Mesenchymal stem cell (in vitro differentiated cells and primary cell): ENCODE measurements around the gene GABRD.

Experiments
- DNase-seq: peaks from one replicate; pipeline ENCODE4 v3.0.0-alpha.2; 2013
- H2AFZ ChIP-seq: one replicate; pipeline ENCODE4 v1.6.1; 2013; ENCODE audit warnings: low read depth, mild to moderate bottlenecking, control low read depth, inconsistent platforms, low read length, moderate library complexity
- H2AK5ac ChIP-seq: 2 replicates; pipeline ENCODE4 v1.6.1; 2013; ENCODE audit warnings: low read length, moderate library complexity, mild to moderate bottlenecking, inconsistent platforms; ENCODE audit not compliant: severe bottlenecking
- H2BK120ac ChIP-seq: one replicate; pipeline ENCODE4 v1.6.1; 2013; ENCODE audit warnings: low read depth, mild to moderate bottlenecking, inconsistent platforms, low read length, moderate library complexity
- H2BK12ac ChIP-seq, 2 experiments: one replicate each; pipeline ENCODE4 v1.6.1; 2013; ENCODE audit warnings: inconsistent platforms in 2 of 2, low read length in 2 of 2, mild to moderate bottlenecking in 2 of 2, moderate library complexity in 2 of 2, control low read depth in 1 of 2
- H2BK15ac ChIP-seq: one replicate; pipeline ENCODE4 v1.6.1; 2013; ENCODE audit warnings: mild to moderate bottlenecking, low read depth, inconsistent platforms; ENCODE audit not compliant: poor library complexity, severe bottlenecking
- H2BK5ac ChIP-seq: 2 replicates; pipeline ENCODE4 v1.6.1; 2013; ENCODE audit warnings: low read depth, mild to moderate bottlenecking, low read length, control low read depth, inconsistent platforms; ENCODE audit not compliant: poor library complexity, severe bottlenecking
- H3K14ac ChIP-seq, 2 experiments: one replicate each; pipeline ENCODE4 v1.6.1; 2013; ENCODE audit warnings: inconsistent platforms in 2 of 2, low read length in 2 of 2, control low read depth in 1 of 2, mild to moderate bottlenecking in 1 of 2, moderate library complexity in 1 of 2
- H3K18ac ChIP-seq, 2 experiments: one replicate each; pipeline ENCODE4 v1.6.1; 2013; ENCODE audit warnings: inconsistent platforms in 2 of 2, low read length in 2 of 2, control low read depth in 1 of 2, low read depth in 1 of 2, mild to moderate bottlenecking in 1 of 2
- H3K23ac ChIP-seq, 2 experiments: one replicate each; pipeline ENCODE4 v1.6.1; 2013; ENCODE audit warnings: inconsistent platforms in 2 of 2, low read length in 2 of 2, mild to moderate bottlenecking in 2 of 2, moderate library complexity in 2 of 2, control low read depth in 1 of 2
- H3K27ac ChIP-seq: 2 replicates; pipeline ENCODE4 v1.5.1; 2013; ENCODE audit warnings: mild to moderate bottlenecking, moderate library complexity, low read length, control low read depth, inconsistent platforms; ENCODE audit not compliant: poor library complexity, severe bottlenecking
- H3K27me3 ChIP-seq, 2 experiments: 2 replicates each; pipeline versions ENCODE4 v1.6.1 to v1.7.0; 2013; ENCODE audit warnings: low read length in 2 of 2, mild to moderate bottlenecking in 2 of 2, moderate library complexity in 2 of 2, control low read depth in 1 of 2, inconsistent platforms in 1 of 2; ENCODE audit not compliant: control insufficient read depth in 1 of 2, insufficient read depth in 1 of 2
- H3K36me3 ChIP-seq, 2 experiments: 2 replicates each; pipeline versions ENCODE4 v1.6.1 to v1.7.0; 2013; ENCODE audit warnings: low read length in 2 of 2, control low read depth in 1 of 2, inconsistent platforms in 1 of 2, low read depth in 1 of 2, mild to moderate bottlenecking in 1 of 2; ENCODE audit not compliant: insufficient read depth in 2 of 2, control insufficient read depth in 1 of 2
- H3K4ac ChIP-seq, 2 experiments: one replicate each; pipeline ENCODE4 v1.6.1; 2013; ENCODE audit warnings: inconsistent platforms in 2 of 2, low read length in 2 of 2, mild to moderate bottlenecking in 2 of 2, moderate library complexity in 2 of 2, control low read depth in 1 of 2, low read depth in 1 of 2
- H3K4me1 ChIP-seq: 2 replicates; pipeline ENCODE4 v1.6.1; 2013; ENCODE audit warnings: low read depth, low read length, control low read depth; ENCODE audit not compliant: control insufficient read depth, insufficient read depth
- H3K4me2 ChIP-seq: 2 replicates; pipeline ENCODE4 v1.6.1; 2013; ENCODE audit warnings: low read length, mild to moderate bottlenecking, inconsistent platforms; ENCODE audit not compliant: poor library complexity, severe bottlenecking
- H3K4me3 ChIP-seq, 2 experiments: 2 replicates each; pipeline versions ENCODE4 v1.5.1 to v1.7.0; 2013; ENCODE audit warnings: low read length in 2 of 2, mild to moderate bottlenecking in 2 of 2, control low read depth in 1 of 2, low read depth in 1 of 2; ENCODE audit not compliant: insufficient read depth in 1 of 2
- H3K79me1 ChIP-seq: replicated peaks from 2 replicates; pipeline ENCODE4 v1.6.1; 2013; ENCODE audit warnings: mild to moderate bottlenecking, control low read depth, low read length, inconsistent platforms; ENCODE audit not compliant: poor library complexity, severe bottlenecking
- H3K9ac ChIP-seq: 2 replicates; pipeline ENCODE4 v1.7.0; 2013; ENCODE audit warnings: mild to moderate bottlenecking, low read length, moderate library complexity
- H3K9me3 ChIP-seq: 2 replicates; pipeline ENCODE4 v1.7.0; 2013; ENCODE audit warnings: mild to moderate bottlenecking, low read length; ENCODE audit not compliant: control insufficient read depth
- H4K8ac ChIP-seq: one replicate; pipeline ENCODE4 v1.6.1; 2013; ENCODE audit warnings: inconsistent platforms, mild to moderate bottlenecking, low read length, moderate library complexity
- H4K91ac ChIP-seq: one replicate; pipeline ENCODE4 v1.6.1; 2013; ENCODE audit warnings: mild to moderate bottlenecking, low read length, inconsistent platforms
- WGBS: methylation state at CpG from one replicate; pipeline ENCODE4 v1.1.7; 2013; ENCODE audit warnings: mixed read lengths; 5-methylcytosine and 5-hydroxymethylcytosine counted together

Gene GABRD

DNA sequence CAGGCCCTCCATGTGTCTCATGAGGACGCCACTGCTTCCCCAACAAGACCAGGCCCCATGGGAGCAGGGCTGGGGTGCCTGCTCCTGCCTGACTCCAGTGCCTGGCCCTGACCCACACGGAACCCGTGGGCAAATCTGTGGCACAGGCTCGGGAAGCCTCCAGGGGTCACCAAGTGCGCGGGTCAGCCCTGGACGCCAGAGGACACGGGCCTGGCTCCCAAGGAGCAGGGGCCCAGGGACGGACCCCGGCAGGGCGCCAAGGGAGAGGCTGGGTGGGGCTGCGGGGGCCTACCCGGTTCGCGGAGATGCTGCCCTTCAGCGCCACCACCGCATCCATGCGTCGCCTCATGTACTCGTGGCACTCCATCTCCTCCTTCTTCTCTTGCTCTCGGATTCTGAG is 47.5 kb upstream of the GABRD start:
- no peak overlapping the region for H3K18ac ChIP-seq
- H2BK15ac ChIP-seq: no peak overlapping the region
- 92% methylated on average over 21 of the region's 21 CpGs for WGBS
- no peak overlapping the region for H2BK5ac ChIP-seq
- H3K36me3 ChIP-seq: no peaks in the 10 kb centered on the region
- no peak overlapping the region for H3K27ac ChIP-seq
- no peak overlapping the region for H3K9ac ChIP-seq
- no peak overlapping the region for H3K4me3 ChIP-seq
- no peak overlapping the region for H2AFZ ChIP-seq
- H2BK12ac ChIP-seq: no peak overlapping the region
- H3K4me1 ChIP-seq: peaks cover 2% of the 10 kb centered on the region
- H2AK5ac ChIP-seq: no peak overlapping the region
- H3K23ac ChIP-seq: no peak overlapping the region
- no peak overlapping the region for H4K91ac ChIP-seq
- H3K14ac ChIP-seq: no peak overlapping the region
- no peaks in the 10 kb centered on the region for H3K9me3 ChIP-seq
- H3K27me3 ChIP-seq: peaks cover 0 to 49% of the 10 kb centered on the region in 2 experiments
- no peak overlapping the region for H3K4me2 ChIP-seq
- no peak overlapping the region for H4K8ac ChIP-seq
- no peak overlapping the region for H2BK120ac ChIP-seq
- H3K79me1 ChIP-seq: no peaks in the 10 kb centered on the region
- H3K4ac ChIP-seq: no peak overlapping the region
- no peak for DNase-seq

DNA sequence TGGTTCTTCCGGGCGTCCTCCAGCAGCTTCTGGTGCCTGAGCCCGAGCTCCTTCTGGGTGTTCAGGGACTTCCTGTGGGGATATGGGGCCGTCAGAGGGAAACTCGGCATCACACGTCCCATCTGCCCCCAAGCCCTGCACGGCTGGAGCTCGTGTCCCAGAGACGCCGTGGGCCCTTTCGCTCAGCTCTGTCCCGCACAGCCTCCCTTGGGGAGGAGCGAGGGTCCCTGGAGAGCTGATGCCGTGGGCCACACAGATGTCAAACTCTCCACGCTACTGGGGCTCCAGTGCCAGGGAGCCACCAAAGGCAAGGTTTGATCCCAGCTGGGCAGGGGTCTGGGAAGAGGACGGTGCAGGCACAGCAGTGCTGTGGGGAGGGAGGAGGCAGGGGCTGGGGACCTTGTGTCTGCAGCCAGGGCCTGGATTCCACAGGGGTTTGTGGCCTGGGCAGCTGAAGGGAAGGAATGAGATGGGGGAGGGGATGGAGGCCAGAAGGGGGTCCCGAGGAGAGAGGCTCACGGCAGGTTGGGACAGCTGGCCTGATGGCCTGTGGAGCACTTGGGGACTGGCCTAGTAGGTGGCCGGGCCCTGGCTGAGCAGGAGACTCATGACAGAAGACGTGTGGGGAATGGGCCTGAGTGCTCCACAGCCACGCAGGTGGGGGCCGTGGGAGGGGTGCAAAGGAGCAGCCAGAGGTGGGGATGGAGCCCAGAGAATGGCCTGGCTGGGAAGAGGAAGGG is 46.0 kb upstream of the GABRD start:
- H4K8ac ChIP-seq: no peak overlapping the region
- 80% methylated on average over 22 of the region's 22 CpGs for whole genome bisulfite sequencing

DNA sequence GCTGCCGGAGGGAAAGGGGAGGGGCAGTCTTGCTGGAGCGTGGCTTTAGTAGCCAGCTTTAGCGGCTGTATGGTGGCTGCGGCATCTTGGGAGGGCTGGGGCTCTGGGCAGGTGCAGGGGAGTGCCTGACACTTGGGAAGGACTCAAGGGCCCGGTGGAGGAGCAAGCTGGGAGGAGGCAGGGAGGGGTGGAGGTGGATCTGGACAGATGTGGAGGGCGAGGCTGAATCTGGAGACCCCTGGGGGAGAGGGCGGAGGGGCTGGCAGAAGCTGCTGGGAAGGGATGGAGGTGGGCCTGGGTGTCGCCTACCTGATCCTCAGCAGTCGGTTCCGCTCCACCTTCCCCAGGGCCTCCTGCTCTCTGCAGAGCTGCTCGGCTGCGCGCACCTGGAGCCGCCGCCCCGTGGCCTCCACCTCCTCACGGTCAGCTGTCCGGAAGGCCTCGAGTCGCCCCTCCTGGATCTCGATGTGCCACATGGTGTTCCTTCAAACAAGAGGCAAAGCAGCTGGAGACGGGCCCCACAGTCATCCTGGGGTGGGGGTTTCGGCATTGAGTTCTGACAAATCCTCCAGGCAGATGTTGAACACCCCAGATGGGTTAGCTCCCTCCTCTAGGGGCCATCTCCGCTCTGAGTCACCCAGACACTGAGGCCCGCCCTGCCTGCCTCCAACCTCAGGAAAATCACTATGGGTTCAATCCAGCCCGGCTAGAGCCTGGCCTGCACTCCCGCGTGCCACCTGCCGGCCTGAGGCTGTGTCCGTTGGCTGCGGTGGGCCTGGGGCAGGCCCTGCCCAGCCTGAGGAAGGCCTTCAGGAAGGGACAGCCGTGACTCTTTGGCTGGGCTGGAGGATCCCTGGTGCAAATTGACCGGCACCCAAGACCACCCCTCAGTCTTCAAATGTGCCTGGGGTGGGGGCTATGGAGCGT is 45.2 kb upstream of the GABRD start:
- no peak overlapping the region for H2BK120ac ChIP-seq
- no peaks in the 10 kb centered on the region for H3K79me1 ChIP-seq
- H2AK5ac ChIP-seq: no peak overlapping the region
- no peak overlapping the region for H4K8ac ChIP-seq
- no peaks in the 10 kb centered on the region for H3K9me3 ChIP-seq
- WGBS: 85% methylated on average over 34 of the region's 34 CpGs
- H2BK12ac ChIP-seq: no peak overlapping the region
- no peak overlapping the region for H3K27ac ChIP-seq
- no peak overlapping the region for H3K4me3 ChIP-seq
- no peak for DNase-seq
- peaks cover 4 to 38% of the 10 kb centered on the region in 2 experiments for H3K27me3 ChIP-seq
- no peak overlapping the region for H3K4ac ChIP-seq
- no peaks in the 10 kb centered on the region for H3K36me3 ChIP-seq
- no peak overlapping the region for H3K18ac ChIP-seq
- H2BK5ac ChIP-seq: no peak overlapping the region
- H3K9ac ChIP-seq: no peak overlapping the region
- H2BK15ac ChIP-seq: peak overlapping the region; percentile 17
- no peak overlapping the region for H3K23ac ChIP-seq
- no peak overlapping the region for H3K4me2 ChIP-seq
- no peak overlapping the region for H3K14ac ChIP-seq
- no peak overlapping the region for H2AFZ ChIP-seq
- peaks cover 2% of the 10 kb centered on the region for H3K4me1 ChIP-seq
- no peak overlapping the region for H4K91ac ChIP-seq

More for the DNA sequence above, 46.0 kb upstream of the GABRD start:
- H3K79me1 ChIP-seq: no peaks in the 10 kb centered on the region
- H2BK120ac ChIP-seq: no peak overlapping the region
- no peak overlapping the region for H4K91ac ChIP-seq
- H2AFZ ChIP-seq: no peak overlapping the region
- no peak overlapping the region for H2AK5ac ChIP-seq
- no peak overlapping the region for H3K4ac ChIP-seq
- H3K27me3 ChIP-seq: peaks cover 4 to 43% of the 10 kb centered on the region in 2 experiments
- peaks cover 2% of the 10 kb centered on the region for H3K4me1 ChIP-seq
- H3K4me3 ChIP-seq: no peak overlapping the region
- H2BK12ac ChIP-seq: no peak overlapping the region
- no peak for DNase-seq
- no peak overlapping the region for H3K27ac ChIP-seq
- no peak overlapping the region for H2BK15ac ChIP-seq
- H3K9me3 ChIP-seq: no peaks in the 10 kb centered on the region
- no peak overlapping the region for H3K23ac ChIP-seq
- H3K14ac ChIP-seq: no peak overlapping the region
- H3K4me2 ChIP-seq: no peak overlapping the region
- no peak overlapping the region for H2BK5ac ChIP-seq
- H3K9ac ChIP-seq: no peak overlapping the region
- no peaks in the 10 kb centered on the region for H3K36me3 ChIP-seq
- H3K18ac ChIP-seq: no peak overlapping the region

DNA sequence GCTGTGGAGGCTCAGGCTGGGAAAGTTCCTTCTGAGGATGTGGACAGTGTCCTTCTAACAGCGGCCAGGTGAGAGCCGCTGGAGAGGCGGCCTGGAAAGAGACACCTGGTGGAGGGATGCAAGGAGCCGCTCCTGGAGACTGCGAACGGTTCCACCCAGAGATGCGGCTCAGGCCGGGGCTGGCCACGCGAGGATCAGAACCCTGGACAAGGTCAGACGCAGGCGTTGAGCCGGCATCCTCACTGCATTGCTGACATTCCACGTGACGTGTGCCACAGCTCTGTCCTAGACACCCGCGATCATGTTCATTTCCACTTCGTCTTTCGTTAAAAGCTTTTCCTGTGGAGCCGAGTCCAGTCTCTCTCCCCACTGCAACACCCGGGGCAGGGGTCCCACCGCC is 44.3 kb upstream of the GABRD start:
- Histone ChIP-seq H2AFZ (no peak overlapping the region), H3K36me3 (no peaks in the 10 kb centered on the region), H3K9me3 (no peaks in the 10 kb centered on the region), H3K27ac (no peak overlapping the region), H3K79me1 (no peaks in the 10 kb centered on the region), H3K4me2 (no peak overlapping the region), H3K4ac (no peak overlapping the region), H2AK5ac (no peak overlapping the region), H4K8ac (no peak overlapping the region), H4K91ac (no peak overlapping the region), H3K14ac (no peak overlapping the region), H2BK5ac (no peak overlapping the region), H3K4me3 (no peak overlapping the region), H2BK15ac (no peak overlapping the region), H2BK12ac (no peak overlapping the region), H3K27me3 (peaks cover 4 to 36% of the 10 kb centered on the region in 2 experiments), H3K18ac (no peak overlapping the region), H3K9ac (no peak overlapping the region), H3K23ac (no peak overlapping the region), H3K4me1 (peaks cover 4% of the 10 kb centered on the region), H2BK120ac (no peak overlapping the region)
- no peak for DNase-seq
- WGBS: 85% methylated on average over 22 of the region's 22 CpGs
